NCI-H1436 treated with DMSO at 0.1 percent for 48 hours (cell line): ENCODE measurements around the gene VPS13D.
"Not testable (repeated sequence)": the region's sequence is repeated elsewhere in the genome, so short reads cannot be mapped to it uniquely, and the experiment has no call there.

Experiments
- DNase-seq: peaks from one replicate; lab custom pipeline; 2025; lab: John Stamatoyannopoulos, UW

VPS13D gene

DNA sequence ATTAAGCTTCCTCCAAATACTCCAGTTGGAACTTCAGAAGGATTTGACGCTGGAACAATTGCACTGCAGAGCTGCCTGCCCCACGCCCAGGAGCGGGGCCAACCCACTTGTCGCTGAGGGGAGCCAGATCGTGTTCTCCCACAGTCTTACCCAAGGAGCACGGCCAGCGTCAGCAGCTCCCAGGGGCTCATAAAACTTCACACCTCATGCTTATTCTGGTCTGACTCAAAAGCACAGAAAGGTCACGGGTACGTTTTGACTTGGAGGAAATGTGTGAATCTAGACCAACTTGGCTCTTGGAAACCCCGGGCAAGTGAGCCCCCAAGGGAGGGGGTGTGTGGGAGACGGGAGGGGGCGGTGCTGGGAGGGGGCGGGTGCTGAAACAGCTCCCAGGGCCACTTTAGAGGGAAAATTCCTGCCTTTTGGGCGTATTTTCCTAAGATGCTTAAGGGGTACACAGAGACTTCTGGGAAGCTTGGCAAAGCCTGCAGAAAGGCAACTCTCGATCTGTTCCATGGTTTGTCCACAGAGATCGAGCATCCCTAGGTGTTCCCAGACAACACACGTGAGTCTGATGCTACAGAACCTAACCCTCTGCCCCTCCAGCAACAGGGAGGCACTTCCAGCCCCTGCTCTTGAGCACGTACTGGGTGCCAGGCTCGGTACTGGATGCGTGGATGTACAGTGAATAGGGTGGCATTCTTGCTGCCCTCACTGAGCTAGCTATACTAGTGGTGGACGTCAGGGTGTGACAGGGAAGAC is 289.3 kb downstream of the VPS13D start:
- no peak for DNase-seq

DNA sequence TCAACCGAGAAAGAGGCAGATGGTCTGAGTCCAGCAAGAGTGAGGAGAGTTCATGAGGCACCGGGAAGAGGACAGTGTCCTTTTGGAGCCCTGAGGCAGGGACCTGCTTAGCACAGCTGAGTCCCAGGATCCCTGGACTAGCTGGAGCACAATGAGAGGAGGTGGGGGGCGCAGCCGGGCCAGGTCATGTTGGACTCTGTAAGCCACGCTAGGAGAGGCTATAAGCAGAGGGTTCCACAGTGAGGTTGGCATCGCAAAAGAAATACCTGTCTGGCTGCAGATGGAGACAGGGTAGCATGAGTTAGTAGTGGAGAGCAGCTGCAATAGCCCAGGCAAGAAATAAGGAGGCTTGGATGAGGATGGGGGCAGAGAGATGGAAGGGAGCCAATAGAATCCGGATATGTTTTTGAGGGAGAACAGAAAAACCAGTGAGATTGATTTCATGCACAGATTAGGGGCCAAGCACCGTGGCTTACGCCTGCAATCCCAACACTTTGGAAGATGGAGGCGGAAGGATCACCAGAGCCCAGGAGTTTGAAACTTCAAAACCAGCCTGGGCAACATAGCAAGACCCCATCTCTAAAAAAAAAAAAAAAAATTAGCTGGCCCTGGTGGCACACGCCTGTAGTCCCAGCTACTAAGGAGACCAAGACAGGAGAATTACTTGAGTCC is 290.0 kb downstream of the VPS13D start:
- no peak for DNase-seq

DNA sequence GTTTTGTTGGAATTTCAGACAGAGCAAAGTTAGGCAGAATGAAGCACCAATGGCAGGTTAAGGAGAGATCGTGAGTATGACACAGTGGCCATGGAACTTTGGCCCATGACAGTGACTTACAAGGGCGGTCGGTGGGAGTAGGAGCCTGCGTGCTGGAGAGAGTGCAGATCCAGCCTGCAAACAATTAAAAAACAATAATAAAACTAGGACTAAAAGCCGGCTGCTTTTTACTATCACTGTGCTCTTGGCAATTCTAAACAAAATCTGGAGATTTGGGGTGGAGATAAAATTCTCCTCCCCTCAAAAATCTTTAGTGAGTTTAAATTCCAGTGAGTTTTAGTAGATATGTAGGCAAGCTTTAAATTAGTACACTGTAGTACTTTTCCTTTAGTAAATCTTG is 291.3 kb downstream of the VPS13D start:
- no peak for DNase-seq

DNA sequence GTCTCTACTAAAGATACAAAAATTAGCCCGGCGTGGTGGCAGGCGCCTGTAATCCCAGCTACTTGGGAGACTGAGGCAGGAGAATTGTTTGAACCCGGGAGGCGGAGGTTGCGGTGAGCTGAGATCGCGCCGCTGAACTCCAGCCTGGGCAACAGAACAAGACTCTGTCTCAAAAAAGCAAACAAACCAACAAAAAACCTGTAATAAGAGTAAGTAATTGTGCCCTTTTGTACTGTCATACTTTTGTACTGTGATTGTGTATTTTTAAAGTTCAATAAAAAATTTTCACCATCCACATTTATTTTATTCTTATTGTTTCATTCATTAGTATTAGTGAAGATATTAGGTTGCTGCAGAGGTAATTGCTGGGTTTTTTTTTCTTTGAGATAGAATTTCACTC is 292.9 kb downstream of the VPS13D start:
- not testable (repeated sequence) for DNase-seq

DNA sequence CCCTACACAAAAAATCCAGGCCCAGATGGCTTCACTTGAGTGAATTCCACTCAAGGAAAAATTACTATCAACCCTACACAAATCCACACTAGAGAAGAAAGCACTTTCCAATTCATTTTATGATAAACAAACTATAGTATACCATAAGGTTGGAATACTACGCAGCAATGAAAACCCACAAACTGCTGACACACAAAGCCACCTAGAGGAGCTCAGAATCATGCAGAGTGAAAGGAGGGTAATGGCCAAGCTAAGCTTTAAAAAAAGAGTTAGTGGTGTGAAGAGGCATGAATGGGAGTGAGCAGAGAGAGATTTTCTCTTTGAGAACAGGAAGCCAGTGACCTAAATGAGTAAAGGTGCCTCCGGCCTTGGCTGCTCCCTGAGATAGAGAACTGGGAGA is 294.4 kb downstream of the VPS13D start:
- no peak for DNase-seq

DNA sequence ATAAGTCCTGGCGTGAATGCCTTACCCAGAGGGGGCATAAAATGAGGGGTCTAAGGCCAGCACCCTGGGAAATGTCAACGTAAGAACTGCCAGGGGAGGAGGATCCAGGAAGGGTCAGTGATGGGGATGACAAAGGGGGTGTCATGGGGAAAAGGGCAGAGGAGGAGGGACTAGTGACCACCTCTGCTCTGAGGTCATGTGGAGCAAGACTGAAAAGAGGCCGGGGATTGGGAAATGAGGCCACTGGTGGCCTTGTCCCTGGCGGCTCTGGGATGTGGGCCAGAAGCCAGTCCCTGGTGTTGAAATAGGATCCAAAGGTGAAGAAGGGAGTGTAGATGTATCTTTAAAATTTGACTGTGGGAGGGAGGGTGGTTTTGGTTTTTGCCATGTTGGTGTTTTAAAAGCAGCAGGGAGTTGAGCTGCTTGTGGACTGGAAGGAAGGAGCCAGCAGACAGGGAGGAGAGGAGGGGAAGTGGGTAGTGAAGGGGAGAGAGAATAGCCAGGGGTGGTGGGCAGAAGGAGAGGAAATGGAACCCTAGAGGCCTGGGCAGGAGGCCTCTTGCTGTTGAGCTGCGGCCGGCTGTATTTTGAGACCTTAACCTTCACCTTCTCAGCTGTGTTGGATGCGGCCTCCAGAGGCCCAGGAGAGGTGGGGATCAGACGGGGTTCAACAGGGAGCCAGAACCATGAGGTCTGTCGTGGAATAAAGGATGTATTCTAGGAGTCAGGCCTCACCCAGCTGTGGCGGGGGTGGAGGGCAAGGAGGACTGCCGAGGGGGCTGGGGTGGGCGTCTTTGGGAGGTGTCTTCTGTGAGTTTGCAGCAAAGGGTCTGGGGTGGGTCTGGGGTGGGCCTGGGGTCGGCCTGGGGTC is 295.7 kb downstream of the VPS13D start:
- DNase-seq, result no peak

DNA sequence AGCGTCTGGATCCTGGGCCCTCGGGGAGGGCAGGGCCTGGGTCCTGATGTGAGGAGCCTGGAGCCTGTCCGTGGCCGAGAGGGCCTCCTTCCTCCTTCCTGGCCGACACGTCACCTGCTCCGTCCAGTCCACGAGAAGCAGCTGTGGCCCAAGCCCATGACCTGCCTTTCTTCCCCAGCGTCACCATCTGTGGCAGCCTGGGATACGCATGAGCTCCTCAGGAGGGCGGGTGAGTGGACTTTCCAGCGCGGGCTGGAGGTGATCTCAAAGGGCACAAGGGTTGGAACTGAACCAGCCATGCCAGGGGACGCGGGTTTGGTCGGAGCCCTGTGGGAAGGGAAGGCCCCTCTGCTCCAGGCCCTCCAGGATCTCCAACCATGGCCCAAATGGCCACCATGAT is 297.7 kb downstream of the VPS13D start:
- no peak for DNase-seq

DNA sequence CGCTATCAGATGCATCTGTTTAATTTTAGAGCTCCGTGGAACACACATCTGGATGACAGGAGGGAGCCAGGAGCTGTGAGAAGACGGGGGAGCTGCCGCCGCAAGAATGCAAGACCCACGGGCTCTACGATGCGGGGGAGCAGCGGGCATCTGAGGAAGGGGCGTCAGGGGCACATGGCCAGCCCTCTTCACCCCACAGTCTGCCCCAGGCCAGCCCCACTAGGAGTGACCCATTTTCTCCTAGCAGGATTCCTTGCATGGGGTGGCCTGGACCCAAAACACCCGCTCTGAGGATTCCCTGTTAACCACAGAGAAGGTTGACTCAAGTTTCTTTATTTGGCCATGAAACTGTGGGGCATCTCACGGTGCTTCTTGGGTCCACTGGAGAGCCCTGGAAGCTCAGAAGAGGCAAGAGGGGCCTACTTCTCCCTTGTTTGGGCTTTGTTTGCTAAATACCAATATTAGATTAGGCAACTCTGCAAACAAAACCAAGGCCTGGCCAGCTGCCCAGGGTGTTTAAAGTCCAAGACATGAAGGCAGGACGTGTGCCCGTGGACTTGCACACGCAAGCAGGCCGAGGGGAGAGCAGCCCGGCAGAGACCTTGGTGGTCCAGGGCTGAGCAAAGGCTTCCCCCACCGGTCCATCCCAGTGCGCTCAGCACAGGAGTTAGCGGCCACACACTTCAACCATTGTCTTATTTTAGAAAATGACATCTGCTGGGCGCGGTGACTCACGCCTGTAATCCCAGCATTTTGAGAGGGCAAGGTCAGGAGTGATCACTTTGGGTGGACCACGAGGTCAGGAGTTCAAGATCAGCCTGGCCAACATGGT is 298.4 kb downstream of the VPS13D start:
- no peak for DNase-seq

DNA sequence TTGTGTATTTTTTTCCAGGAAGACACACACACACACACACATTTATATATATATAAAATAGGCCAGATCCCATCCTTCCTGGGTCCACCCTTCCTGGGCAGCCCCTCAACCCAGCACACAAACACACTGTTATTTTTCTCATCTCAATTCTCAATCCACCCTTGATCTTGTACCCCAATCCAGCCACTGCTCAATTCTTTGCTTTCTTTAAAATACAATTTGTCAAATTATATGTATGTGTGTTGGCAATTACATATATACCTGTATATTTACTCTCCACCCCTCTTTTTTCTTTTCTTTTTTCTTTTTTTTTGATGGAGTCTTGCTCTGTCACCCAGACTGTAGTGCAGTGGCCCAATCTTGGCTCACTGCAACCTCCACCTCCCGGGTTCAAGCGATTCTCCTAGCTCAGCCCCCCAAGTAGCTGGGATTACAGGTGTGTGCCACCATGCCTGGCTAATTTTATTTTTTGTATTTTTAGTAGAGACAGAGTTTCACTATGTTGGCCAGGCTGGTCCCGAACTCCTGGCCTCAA is 299.9 kb downstream of the VPS13D start:
- no peak for DNase-seq

DNA sequence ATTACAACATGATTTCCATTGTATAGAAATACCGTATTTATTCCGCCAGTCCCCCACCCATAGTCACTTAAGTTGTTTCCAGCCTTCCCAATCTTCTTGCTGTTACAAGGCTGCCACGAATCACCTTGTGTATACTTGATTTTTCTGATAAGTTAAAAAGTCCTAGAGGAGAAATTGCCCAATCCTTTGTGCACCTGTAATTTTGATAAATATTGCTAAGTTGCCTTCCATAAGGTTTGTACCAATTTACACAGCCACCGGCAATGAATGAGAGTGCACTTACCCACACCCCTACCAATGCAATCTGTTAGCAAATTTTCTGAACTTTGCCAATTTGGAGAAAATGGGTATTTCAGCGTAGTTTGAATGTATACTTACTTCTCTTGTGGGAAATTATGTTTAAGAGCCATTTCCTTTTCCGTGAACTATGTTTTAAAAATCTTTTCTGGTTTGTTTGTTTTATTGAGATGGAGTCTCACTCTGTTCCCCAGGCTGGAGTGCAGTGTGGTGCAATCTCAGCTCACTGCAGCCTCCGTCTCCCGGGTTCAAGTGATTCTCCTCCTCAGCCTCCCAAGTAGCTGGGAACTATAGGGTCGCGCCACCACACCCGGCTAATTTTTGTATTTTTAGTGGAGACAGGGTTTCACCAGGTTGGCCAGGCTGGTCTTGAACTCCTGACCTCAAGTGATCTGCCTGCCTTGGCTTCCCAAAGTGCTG is 300.8 kb downstream of the VPS13D start:
- DNase-seq, result no peak

DNA sequence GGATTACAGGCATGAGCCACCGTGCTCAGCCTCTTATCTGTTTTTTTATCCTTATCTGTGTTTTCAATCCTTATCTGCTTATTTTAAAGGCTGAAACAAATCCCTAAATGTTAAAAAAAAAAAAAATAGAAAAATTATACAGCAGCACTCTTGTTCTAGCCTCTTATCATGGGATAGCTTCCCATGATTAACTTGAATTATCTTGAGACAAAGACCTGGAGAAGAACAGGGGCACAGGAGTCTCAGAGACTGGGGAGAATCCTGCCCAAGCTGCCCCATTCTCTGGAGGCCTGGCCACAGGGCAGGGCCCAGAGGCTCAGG is 301.3 kb downstream of the VPS13D start:
- DNase-seq, result no peak

DNA sequence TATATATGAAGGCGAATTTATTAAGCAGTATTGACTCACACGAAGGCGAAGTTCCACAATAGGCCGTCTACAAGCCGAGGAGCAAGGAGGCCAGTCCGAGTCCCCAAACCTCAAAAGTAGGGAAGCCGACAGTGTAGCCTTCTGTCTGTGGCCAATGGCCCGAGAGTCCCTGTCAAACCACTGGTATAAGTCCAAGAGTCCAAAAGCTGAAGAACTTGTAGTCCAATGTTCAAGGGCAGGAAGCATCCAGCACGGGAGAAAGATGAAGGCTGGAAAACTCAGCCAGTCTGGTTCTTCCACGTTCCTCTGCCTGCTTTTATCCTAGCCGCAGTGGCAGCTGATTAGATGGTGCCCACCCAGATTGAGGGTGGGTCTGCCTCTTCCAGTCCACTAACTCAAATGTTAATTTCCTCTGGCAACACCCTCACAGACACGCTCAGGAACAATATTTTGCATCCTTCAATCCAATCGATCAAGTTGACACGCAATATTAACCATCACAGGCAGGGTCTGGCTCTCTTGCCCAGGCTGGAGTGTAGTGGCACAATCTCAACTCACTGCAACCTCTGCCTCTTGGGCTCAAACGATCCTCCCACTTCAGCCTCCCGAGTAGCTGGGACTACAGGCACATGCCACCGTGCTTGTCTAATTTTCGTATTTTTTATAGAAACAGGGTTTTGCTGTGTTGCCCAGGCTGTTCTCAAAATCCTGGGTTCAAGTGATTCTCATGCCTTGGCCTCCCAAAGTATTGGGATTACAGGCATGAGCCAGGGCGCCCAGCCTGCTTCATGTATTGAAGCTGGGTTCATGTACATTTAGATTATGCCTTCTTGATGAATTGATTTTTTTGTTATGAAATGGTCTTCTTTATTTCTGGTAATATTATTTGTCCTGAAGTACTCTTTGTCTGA is 302.8 kb downstream of the VPS13D start:
- no peak for DNase-seq

DNA sequence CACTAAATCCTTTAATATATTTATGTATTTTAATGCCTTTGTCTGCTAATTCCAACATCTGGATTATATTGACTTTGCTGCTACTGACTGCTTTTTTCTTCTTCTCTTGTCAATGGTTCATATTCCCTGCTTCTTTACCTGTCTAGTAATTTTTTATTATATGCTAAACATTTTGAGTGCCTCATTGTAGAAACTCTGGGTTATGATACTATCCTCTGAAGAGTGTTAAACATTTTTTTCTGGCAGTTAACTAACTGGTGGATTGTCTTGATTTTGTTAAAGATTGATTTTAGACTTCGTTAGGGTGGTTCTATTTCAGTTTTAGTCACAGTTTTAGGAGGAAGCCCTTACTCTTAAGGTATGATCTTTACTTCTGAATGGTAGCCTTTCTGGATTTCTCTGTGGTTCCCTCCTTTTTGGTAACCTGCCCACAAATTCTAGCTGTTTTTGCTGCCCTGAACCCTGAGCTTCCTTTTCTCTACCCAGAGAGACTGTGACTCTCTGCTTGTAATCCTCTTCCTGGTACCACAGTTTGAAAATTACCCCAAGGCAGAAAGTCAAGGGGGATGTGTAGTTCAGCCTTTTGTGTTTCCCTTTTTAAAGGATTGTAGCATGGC is 306.3 kb downstream of the VPS13D start:
- no peak for DNase-seq

DNA sequence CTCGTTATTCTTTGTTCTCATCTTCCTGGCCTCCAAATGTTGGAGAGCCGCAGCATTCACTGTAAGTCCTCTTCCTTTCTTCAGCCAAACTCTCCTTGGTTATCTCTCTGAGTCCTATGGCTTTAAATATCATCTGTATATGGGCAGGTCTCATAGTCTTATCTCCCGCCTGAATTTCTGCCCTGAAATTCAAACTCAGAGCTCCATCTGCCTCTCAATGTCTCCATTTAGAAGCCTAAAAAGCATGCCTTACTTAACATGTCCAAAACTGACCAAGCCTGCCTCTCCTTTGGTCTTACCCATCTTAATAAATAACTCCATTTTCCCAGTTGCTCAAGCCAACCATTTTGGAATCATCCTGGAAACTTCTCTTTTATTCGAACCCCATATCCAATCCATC is 307.5 kb downstream of the VPS13D start:
- DNase-seq, result no peak

DNA sequence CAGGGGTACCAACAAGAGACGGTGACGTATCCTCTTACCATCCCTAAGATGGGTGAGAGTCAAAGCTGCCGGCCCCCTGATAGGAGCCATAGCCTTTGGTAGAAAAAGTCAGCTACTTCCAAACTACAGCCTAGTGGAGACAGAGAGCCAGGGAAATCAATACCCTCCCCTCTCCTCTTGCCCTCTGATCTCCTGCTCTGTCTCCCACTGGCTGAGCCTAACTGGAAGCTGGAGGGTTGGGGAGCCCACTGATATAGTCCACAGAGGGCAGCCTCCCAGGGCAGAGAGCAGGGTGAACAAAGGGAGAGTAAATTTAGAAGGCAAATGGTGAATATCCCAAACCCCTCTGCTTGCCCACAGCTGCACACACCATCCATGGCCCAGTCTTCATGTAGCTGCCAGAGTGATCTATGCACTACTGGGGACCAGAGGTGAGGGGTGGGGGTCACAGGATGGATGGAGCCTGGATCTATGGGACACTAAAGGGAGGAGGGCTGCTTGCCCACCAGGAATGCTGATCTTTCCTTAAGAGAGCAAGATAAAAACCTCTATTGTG is 308.2 kb downstream of the VPS13D start:
- no peak for DNase-seq

DNA sequence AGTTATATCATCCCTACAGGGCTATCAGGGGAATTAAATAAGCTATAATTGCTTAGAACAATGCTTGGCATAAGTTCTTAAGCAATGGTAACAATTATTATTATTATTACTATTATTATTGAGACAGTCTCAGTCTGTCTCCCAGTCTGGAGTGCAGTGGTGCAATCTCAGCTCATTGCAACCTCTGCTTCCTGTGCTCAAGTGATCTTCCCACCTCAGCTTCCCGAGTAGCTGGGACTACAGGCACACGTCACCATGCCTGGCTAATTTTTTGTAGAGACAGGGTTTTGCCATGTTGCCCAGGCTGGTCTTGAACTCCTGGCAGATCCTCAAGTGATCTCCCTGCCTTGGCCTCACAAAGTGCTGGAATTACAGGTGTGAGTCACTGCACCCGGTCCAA is 308.7 kb downstream of the VPS13D start:
- DNase-seq, result not testable (repeated sequence)

DNA sequence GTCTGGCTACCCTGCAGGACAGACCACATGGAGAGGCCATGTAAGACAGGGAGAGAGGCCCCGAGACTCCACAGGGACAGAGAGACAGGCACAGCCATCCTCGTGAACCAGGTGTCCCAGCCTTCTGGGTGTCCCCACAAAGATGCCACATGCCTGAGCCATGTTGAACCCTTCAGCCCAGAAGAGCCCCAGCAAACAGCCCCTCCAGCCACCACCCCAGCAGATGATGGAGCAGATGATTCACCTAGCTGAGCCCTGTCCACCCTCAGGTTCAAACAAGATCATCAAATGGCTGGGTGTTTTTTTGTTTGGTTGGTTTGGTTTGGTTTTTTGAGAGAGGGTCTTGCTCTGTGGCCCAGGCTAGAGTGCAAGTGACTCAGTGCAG is 309.5 kb downstream of the VPS13D start:
- no peak for DNase-seq

DNA sequence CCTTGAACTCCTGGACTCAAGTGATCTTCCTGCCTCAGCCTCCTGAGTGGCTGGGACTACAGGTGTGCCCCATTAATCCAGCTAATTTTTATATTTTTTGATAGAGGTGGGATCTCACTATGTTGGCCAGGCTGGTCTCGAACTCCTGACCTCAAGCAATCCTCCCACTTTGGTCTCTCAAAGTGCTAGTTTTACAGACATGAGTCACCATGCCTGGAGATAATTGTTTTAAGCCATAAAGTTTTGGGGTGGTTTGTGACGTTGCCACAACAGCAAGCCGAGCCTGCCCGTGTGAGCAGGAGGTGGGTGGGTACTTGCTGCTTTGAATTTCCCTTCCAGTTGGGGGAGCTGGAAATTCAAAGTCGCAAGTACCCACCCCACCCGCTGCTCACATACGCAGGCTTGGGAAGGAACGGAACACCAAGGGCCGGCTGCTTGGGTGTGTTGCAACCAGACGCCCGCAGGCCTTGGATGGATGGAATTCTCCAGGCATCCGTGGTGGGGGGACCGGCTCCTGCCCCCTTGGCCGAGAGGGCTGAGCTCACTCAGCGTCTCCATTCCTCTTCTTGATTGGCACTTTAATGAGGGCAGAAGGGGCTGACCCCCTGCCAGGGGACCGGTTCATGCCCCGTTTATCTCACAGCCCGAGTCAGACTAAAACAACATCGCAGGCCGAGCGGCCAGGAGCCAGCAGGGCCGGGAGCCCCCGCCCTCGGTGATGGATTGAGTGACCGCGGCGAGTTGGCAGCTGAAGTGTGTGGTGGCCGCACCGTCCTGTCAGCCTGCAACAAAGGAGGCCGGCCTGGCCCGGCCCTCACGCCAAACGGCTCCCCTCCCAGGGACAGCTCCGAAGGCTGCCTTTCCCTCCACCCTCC is 310.1 kb downstream of the VPS13D start:
- DNase-seq, result no peak
